Measurements from ENCODE around the gene GRM7.

- TF ChIP-seq POLR2AphosphoS5 (IDR thresholded peaks at IDR 0.05) = no peak
- TF ChIP-seq CTCF (IDR thresholded peaks at IDR 0.05; ENCODE audit: poor library complexity, severe bottlenecking) = no peak
- TF ChIP-seq REST (IDR thresholded peaks at IDR 0.05; ENCODE audit: borderline replicate concordance) = no peak
- TF ChIP-seq MXI1 (conservative IDR thresholded peaks at IDR 0.05; ENCODE audit: poor library complexity, severe bottlenecking) = no peak
- TF ChIP-seq TAF1 (IDR thresholded peaks at IDR 0.05; ENCODE audit: low read depth) = no peak
- no peak for TF ChIP-seq EP300 (conservative IDR thresholded peaks at IDR 0.05; ENCODE audit: poor library complexity, severe bottlenecking)
- no peak for TF ChIP-seq EZH2 (IDR thresholded peaks at IDR 0.05; ENCODE audit: borderline replicate concordance, insufficient read depth, low read length, poor library complexity, severe bottlenecking)
- TF ChIP-seq RAD21 (conservative IDR thresholded peaks at IDR 0.05) = no peak
- no peak for TF ChIP-seq SMC3 (conservative IDR thresholded peaks at IDR 0.05; ENCODE audit: poor library complexity)
Measured at GRCh38 chr3:7678521-7678920, 817.6 kb downstream of the GRM7 start.
